ENCODE measurements around the gene CRYBG3.

DNA sequence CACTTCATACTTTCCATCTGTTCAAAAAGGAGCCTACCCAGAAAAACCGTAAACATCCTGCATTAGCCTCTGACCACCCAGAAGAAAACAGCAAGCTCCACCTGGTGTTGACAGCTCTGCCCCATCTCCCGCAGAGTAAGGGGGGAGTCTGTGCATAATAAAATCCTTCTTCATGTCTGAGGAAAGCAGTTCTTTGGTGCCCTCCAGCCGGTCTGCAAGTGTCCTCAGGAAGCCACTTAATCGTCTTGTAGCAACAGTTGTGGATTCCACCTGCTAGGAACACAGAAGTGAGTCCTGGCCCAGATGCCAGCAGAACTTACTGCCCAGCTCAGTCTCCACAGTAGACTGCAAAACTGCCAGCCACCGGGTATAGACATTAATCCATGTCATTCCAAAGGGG, 127.9 kb downstream of the CRYBG3 start:
- TF ChIP-seq, protein P1, sequence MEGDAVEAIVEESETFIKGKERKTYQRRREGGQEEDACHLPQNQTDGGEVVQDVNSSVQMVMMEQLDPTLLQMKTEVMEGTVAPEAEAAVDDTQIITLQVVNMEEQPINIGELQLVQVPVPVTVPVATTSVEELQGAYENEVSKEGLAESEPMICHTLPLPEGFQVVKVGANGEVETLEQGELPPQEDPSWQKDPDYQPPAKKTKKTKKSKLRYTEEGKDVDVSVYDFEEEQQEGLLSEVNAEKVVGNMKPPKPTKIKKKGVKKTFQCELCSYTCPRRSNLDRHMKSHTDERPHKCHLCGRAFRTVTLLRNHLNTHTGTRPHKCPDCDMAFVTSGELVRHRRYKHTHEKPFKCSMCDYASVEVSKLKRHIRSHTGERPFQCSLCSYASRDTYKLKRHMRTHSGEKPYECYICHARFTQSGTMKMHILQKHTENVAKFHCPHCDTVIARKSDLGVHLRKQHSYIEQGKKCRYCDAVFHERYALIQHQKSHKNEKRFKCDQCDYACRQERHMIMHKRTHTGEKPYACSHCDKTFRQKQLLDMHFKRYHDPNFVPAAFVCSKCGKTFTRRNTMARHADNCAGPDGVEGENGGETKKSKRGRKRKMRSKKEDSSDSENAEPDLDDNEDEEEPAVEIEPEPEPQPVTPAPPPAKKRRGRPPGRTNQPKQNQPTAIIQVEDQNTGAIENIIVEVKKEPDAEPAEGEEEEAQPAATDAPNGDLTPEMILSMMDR (IDR thresholded peaks at IDR 0.05): no peak
- TF ChIP-seq POLR2A (IDR thresholded peaks at IDR 0.05): no peak
- no peak for TF ChIP-seq POLR2AphosphoS5 (IDR thresholded peaks at IDR 0.05)
- TF ChIP-seq EP300 (IDR thresholded peaks at IDR 0.05): no peak

Data from stomach (tissue), 4 donors.